HEK293T (cell line): ENCODE results near the gene SYTL1.

Experiments
- ELF4 ChIP-seq: fragments of 450-650 bp; IDR thresholded peaks from 2 replicates; pipeline ENCODE4 v1.6.1; 2017; ENCODE audit warnings: antibody characterized with exemption
- FOXA1 ChIP-seq: fragments of 450-650 bp; IDR thresholded peaks from 2 replicates; pipeline ENCODE4 v1.6.1; 2016; ENCODE audit warnings: mild to moderate bottlenecking
- FOXK2 ChIP-seq: fragments of 450-650 bp; IDR thresholded peaks from 2 replicates; pipeline ENCODE4 v1.6.1; 2016; ENCODE audit warnings: mild to moderate bottlenecking
- FOXM1 ChIP-seq: fragments of 450-650 bp; IDR thresholded peaks from 2 replicates; pipeline ENCODE4 v1.6.1; 2017; ENCODE audit warnings: mild to moderate bottlenecking, borderline replicate concordance
- HDGF ChIP-seq: fragments of 450-650 bp; IDR thresholded peaks from 2 replicates; pipeline ENCODE4 v1.6.1; 2017; ENCODE audit warnings: antibody characterized with exemption, borderline replicate concordance
- NFRKB ChIP-seq: fragments of 450-650 bp; IDR thresholded peaks from 2 replicates; pipeline ENCODE4 v1.6.1; 2016; ENCODE audit warnings: mild to moderate bottlenecking, moderate library complexity
- PKNOX1 ChIP-seq: fragments of 450-650 bp; IDR thresholded peaks from 2 replicates; pipeline ENCODE4 v1.6.1; 2016
- TARDBP ChIP-seq: fragments of 450-650 bp; IDR thresholded peaks from 2 replicates; pipeline ENCODE4 v1.6.1; 2016

- TF ChIP-seq FOXA1 (no peak), FOXK2 (no peak), TARDBP (no peak), PKNOX1 (no peak), HDGF (no peak), ELF4 (no peak), NFRKB (no peak), FOXM1 (no peak)
These were observed 43.0 kb upstream of the SYTL1 start for GRCh38 chr1:27298632-27299384.
